ENCODE data around the gene OR3A3.
A peak's percentile ranks its signal among the peaks of the same experiment; 100 is the strongest.
"Not testable (repeated sequence)": the region's sequence is repeated elsewhere in the genome, so short reads cannot be mapped to it uniquely, and the experiment has no call there.

OR3A3 gene

DNA sequence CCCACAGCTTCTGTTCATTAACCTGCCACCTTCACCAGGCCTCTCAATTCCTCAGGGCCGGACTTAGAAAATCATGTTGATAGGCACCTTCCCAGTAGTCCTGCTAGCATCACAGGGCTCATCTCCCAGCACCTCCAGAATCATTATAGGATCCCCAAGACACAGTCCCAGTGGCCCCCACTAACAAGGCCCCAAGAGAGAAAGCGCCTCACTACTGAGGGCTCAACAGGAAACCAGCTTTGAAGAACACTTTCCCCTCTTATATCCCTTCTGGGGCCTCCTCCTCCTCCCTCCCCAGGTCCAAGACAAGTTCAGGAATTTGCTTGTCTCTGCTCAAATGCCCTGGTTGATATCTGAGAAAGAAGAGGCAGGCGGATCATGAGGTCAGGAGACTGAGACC lies at the start of gene OR3A3:
Gene OR3A3, plus strand, starts transcription at position 301 of the 400 bp plus-strand sequence.
- DNase-seq: no peak

DNA sequence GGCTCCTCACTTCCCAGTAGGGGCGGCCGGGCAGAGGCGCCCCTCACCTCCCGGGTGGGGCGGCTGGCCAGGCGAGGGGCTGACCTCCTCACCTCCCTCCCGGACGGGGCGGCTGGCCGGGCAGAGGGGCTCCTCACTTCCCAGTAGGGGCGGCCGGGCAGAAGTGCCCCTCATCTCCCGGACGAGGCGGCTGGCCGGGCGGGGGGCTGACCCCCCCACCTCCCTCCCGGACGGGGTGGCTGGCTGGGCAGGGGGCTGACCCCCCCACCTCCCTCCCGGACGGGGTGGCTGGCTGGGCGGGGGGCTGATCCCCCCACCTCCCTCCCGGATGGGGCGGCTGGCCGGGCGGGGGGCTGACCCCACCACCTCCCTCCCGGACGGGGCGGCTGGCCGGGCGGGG lies 40.0 kb upstream of the OR3A3 start:
- not testable (repeated sequence) for DNase-seq

DNA sequence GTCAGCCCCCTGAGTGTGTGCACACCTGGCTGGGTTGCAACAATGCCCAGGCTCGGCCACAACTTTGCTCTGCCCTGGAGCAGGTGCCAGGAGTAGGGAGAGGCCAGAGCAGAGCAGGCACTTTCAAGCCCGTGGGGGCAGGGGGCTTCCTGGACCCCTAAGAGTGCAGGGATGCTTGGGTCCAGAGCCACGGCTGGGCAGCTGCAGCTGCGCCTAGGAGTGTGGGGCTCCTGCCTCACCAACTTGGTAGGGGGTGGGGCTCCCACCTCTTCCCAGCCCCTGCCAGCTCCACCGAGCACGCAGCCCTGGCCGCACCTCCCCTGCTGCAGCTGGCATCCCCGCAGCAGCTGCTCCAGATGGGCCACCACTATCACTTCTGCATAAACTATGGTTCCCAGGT lies 32.8 kb upstream of the OR3A3 start:
- no peak for DNase-seq

DNA sequence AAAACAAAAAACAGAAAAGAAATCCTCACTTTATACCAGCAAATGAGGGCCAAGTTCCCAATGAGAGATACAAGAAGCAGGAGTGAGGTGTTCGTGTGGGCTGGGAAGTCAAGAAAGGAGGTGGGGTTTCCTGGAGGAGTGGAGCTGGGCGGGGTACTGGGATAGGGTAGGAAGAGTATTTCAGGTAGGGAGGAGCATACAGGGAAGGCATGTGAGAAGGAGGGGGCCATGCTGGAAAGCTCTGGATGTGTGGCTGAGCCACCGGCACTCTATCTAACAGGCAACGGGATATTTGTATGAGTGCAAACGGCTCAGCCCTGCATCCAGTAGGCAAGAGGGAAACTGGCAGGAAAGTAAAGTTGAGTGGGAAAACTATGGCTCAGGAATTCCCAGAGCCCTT lies 29.2 kb upstream of the OR3A3 start:
- DNase-seq: no peak

DNA sequence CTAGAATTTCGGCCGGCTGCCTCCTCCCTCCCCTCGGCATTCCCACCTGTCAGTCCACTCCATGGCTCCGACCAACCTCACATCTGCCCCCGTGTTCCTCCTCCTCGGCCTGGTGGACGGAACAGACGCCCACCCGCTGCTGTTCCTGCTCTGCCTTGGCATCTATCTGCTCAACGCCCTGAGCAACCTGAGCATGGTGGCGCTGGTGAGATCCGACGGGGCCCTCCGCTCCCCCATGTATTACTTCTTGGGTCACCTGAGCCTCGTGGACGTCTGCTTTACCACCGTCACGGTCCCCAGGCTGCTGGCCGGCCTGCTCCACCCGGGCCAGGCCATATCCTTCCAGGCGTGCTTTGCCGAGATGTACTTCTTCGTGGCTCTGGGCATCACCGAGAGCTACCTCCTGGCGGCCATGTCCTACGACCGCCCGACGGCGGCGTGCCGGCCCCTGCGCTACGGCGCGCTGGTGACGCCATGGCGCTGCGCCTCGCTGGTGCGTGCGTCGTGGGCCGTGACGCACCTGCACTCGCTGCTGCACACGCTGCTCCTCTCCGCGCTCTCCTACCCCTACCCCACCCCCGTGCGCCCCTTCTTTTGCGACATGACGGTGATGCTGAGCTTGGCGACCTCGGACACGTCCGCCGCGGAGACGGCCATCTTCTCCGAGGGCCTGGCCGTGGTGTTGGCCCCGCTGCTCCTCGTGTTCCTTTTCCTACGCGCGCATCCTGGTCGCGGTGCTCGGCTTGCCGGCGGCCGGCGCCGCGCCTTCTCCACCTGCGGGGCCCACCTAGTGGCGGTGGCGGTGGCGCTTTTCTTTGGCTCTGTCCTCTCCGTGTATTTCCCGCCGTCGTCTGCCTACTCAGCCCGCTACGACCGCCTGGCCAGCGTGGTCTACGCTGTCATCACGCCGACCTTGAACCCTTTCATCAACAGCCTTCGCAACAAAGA lies 25.0 kb upstream of the OR3A3 start, which contains the start of gene OR3A2:
Gene OR3A2, minus strand, starts transcription at position 440 of the 948 bp plus-strand sequence.
- no peak for DNase-seq

DNA sequence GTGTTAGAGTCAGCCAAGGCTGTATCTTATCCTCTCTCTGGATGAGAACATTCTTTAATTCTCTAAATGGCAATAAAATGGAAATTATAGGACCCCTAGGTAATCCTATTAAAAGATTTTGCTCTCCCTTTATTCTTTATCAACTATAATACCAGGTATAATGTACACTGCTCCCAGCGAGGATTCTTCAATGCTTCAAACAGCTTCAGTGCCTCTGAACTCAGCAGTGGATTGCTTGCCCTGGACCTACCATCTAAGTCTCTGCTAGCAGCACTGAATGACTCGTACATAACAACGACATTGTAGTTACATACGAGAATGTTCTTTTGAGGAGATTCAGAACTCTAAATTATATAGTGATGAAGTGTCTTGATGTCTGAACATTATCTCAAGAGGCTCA lies 21.4 kb upstream of the OR3A3 start:
- no peak for DNase-seq

- not testable (repeated sequence) for DNase-seq
Measured at GRCh38 chr17:3397801-3398200, 13.4 kb upstream of the OR3A3 start.

DNA sequence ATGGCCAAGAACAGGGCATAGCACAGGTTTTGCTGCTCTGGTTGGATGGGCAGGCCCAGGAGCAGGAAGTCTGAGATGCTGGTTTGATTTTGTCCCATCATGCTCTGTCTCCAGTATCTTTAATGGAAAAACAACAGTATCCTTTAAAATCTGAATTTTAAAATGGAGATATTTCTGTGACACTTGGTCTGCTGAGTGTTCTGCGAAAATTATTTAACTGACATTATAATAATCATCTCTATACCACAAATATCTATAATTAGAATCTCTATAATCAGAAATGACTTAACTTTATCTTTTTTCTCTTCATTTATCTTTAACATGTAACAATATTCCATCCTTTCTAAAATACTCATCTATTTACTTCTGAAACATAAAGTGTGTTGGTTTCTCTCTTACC lies 12.9 kb upstream of the OR3A3 start, which contains the start of gene OR1E1:
Gene OR1E1, minus strand, starts transcription at position 101 of the 400 bp plus-strand sequence. Its CDS starts 0 bp downstream, at position 101.
- DNase-seq: no peak

DNA sequence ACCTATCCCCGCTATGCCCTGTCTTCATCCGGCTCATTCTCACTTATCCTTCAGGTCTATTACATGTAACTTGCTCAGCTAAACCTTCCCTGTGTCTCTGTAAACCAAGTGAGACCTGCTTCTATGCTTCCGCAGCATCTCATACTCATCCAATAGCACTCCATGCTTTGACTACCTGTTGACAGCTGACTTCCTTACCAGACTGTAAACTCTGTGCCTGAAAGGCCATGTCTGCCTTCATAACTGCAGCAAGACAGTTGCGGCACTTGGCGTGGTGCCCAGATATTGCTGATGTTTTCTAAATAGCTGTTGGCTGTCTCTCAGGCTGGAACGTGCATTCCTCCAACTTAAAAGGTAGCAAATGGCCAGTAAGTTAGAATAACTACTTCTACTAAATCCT lies 11.1 kb upstream of the OR3A3 start:
- no peak for DNase-seq

DNA sequence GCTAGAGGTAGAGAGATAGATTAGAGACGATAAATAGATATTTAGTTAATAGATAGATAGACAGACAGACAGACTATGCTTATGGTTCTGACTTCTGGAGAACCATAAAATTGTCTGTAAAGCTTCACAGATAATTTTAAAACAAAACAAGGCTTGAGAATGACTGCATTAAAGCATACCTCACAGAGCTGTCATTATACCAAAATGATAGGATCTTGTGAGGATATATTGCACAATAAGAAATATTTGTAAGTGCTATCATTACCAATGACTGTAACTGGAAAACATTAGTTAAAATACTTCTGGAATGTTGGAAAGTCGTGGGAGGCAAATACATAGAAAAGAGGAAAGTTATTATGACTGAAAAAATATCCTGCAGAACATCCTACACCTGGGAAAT lies 9.4 kb upstream of the OR3A3 start:
- no peak for DNase-seq

DNA sequence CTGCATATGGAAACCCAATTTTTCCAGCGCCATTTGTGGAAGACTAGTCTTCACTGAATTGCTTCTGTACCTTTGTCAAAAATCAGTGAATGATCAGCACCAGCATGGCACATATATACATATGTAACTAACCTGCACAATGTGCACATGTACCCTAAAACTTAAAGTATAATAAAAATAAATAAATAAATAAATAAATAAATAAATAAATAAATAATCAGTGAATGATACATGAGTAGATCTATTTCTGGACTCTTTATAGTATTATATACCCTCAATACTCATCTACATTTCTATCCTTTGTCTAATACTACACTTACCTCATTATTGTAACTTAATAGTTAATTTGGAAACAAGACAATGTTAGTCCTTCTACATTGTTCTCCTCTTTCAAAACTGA lies 7.3 kb upstream of the OR3A3 start:
- not testable (repeated sequence) for DNase-seq

DNA sequence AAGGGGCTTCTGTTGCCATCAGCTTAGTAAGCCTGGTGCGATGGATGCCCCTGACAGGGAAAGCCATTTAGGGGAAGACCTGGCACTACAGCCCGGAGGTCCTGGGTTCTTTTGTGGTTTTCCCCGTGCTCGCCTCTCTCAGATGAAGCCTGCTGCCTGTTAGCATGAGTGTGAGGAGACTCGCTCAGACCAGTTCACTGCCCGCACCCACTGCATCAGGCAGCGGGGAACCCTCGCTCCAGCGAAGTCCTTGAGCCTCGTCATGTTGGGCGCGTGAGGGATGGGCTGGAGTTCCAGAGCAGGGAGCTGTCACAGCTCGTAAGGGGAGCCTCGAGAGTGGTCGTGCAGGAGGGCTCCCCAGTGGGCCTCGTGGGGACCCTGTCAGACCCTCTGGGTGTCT lies 1.0 kb downstream of the OR3A3 start:
- DNase-seq: not testable (repeated sequence)

DNA sequence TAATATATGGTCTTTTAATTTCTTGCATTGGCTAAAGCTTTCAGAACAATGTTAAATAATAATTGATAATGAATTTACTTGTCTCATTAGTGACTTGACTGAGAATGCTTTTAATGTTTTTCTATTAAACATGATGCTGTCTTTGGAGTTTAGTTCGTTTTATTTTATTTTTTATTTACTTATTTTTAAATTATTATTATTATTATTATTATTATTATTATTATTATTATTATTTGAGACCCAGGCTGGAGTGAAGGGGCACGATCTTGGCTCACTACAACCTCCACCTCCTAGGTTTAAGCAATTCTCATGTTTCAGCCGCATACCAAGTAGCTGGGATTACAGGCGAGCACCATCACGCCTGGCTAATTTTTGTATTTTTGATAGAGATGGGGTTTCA lies 4.4 kb downstream of the OR3A3 start:
- no peak for DNase-seq

DNA sequence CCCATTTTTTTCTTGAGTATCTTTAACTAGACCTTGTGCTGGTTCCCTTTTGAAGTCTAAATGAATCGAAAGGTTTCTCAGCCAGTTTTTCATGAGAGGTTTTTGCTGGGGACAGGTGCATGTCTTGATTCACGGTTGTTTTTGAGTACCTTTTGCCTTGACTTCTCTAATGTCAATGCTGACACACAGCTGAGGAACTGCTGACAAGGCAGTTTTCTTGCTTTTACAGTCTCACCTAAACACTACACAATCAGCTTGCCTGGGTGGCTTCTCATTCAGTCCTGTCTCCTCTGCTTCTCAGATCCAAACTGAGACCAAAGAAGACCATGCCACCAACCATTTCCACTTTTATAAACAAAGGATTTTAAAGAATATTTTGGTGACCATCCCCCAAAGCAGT lies 7.1 kb downstream of the OR3A3 start:
- DNase-seq: no peak

GRCh38 chr17:3433215-3433614 lies 22.0 kb downstream of the OR3A3 start:
- DNase-seq: not testable (repeated sequence)

DNA sequence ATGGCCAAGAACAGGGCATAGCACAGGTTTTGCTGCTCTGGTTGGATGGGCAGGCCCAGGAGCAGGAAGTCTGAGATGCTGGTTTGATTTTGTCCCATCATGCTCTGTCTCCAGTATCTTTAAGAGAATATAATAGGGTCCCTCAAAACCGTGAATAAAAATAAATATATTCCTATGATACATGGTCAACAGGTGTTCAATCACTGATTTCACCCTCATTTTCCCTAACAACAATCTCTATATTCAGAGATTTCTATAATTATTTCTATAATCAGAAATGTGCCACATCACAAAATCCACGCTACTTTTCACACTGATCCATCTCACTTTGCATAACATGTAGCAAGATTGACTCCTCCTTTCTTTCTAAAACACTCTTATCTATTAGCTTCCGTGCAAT lies 22.6 kb downstream of the OR3A3 start, which contains the start of gene OR1E2:
Gene OR1E2, minus strand, starts transcription at position 101 of the 400 bp plus-strand sequence. Its CDS starts 0 bp downstream, at position 101.
- DNase-seq: no peak

DNA sequence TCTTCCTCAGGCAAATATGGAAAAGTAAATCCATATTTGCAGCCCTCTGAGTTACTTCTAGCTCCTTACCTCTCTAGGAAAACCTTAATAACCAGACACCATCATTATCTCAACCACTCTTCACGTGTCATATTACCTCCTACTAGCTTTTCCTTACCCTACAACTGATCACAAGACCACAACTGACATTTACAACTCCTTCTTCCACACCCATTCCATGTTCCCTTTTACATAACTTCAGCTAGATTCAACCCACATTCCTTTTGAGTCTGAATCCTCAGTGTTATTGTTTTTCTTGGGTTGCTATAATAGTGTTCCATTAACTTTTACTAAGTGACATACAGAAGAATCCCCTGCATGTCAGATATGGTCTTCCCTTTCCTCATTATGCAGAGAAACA lies 27.2 kb downstream of the OR3A3 start:
- DNase-seq: no peak

DNA sequence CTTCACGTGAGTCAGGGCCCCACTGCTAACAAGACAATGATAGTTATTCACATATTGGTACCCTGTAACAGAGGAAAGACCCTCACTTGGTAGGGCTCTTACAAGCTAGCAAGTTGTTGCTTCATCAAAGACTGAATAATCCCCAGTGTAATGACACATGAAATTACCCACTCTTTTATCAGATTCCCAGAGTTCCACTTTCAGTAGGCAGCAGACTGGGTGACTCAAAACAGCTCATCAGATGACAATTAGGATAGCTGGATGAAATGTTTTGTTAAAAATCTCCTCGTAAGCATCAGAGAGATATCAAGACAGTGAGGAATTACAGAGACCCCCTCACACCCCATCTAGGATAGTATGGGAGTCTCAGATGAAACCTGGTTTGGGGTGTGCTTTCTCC lies 29.3 kb downstream of the OR3A3 start:
- DNase-seq: no peak

GRCh38 chr17:3447625-3448024 lies 36.5 kb downstream of the OR3A3 start:
- peak; percentile 4 for DNase-seq

GRCh38 chr17:3448059-3448665 lies 37.0 kb downstream of the OR3A3 start:
- no peak for DNase-seq

- not testable (repeated sequence) for DNase-seq
Measured at GRCh38 chr17:3466355-3466754, 55.2 kb downstream of the OR3A3 start.

DNA sequence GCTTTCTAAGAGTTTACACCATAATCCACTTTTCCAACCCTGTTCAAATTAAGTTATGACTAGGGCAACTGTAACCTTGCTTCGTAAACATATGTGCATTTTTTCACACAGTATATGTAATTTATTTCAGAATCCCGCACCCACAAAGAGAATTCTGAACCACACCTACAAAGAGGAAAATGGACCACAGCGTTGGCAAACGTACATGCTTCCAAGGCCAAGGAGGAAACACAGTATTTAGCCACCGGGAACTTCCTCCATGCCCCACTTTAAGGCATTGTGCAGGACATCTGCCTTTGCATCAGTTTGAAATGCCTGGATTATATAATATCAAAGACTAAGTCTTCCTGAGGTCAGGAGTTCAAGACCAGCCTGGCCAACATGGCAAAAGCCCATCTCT lies 58.4 kb downstream of the OR3A3 start:
- no peak for DNase-seq

DNA sequence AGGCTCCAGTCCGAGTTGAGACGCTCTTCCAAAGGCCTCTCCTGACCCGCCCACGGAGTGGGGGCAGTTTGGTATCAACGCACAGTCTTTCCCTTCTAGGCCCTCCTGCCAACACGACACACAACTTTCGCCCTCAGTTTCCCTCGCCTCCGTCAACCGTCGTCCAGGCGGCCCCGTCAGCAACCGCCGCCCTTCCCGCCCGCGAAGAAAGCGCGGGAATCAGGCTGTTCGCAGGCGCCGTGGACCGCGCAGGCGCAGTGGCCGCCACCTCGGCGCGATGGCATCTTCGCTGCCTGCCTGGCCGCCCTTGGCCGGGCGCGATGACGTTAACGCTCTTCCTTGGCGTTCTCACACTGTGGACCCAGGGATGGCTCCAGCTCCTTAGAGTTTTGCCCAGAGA lies 60.4 kb downstream of the OR3A3 start, which contains the start of gene SPATA22:
Gene SPATA22, minus strand, starts transcription at position 221 of the 400 bp plus-strand sequence. CDS start 2,494 bp downstream, outside the sequence.
- no peak for DNase-seq

DNA sequence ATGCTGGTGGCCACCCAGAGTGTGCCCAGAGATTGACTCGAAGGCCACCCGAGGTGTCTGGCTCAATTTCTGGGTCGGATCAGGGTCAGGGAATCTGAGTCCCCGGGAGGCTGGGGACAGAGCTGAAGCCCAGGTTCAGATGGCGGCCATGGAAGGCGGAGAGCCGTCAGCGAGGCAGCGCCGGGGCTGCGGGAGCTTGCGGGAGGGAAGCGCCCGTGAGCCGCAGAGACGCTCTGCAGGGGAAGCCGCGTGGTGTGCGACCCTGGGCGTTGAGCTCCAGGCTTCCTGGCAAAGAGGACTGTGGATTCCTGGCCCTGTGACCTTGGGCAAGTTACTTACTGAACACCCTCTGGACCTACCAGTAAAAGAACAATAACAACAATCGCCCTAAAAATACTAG lies 61.0 kb downstream of the OR3A3 start:
- no peak for DNase-seq

Data from NK-92 treated with Interleukin-12 subunit alpha and Interleukin-12 subunit beta, amount 100 ng/mL, for 24 hours (cell line).